Omental fat pad (tissue), 4 donors: ENCODE data around the gene PTX4. TPM values are rescaled to one million over a fixed set of nuclear protein-coding genes. Genes with fewer than 3 reads are reported as not detected.

ENCODE experiments used
- ATAC-seq: fragments of 150-250 bp; one replicate; pipeline ENCODE4 v1.9.1; 2016; ENCODE audit warnings: mild to moderate bottlenecking, moderate library complexity; ENCODE audit not compliant: low FRiP score
- DNase-seq: peaks from one replicate; pipeline ENCODE4 v3.0.0-alpha.2; 2019; ENCODE audit warnings: low spot score
- CTCF ChIP-seq, 3 donors: fragments of 450-650 bp; IDR thresholded peaks; one replicate each; pipeline ENCODE4 v1.5.1; 2016 to 2017; ENCODE audit warnings: antibody characterized with exemption in 3 of 3, mild to moderate bottlenecking in 3 of 3, moderate library complexity in 2 of 3
- total RNA-seq, 4 donors: library from RNA; depleted of rRNA; stranded (reverse); fragments of >200 nt; gene quantifications; one replicate each; pipeline ENCODE4 v1.1.0, GENCODE V29; 2016

The PTX4 gene
- total RNA-seq, 4 donors from 2014 or later = not detected

GRCh38 chr16:1436731-1437355 is 51.9 kb downstream of the PTX4 start:
- ATAC-seq (no peak), DNase-seq (no peak)
- no peak for TF ChIP-seq CTCF (IDR thresholded peaks at IDR 0.05)

GRCh38 chr16:1435921-1436697 is 52.6 kb downstream of the PTX4 start:
- no peak for TF ChIP-seq CTCF (IDR thresholded peaks at IDR 0.05)
- ATAC-seq (no peak), DNase-seq (no peak)

Other genes starting within 250 kb of the PTX4 start
- 10 to 100 TPM; 20.8 to 86.2 (median 31.4) TPM for gene TPSAB1, start 248.2 kb downstream of the PTX4 start, total RNA-seq
- gene TPSD1, start 232.9 kb downstream of the PTX4 start, total RNA-seq = 1 to 10 TPM in 1 of 4 donors, not detected in 3; 1.2 TPM
- gene UBE2I, start 179.3 kb downstream of the PTX4 start, total RNA-seq = 10 to 100 TPM; 50.9 to 94.9 (median 72.5) TPM
- 10 to 100 TPM in 1 of 4 donors, 1 to 10 TPM in 3; 1.5 to 14.2 (median 1.9) TPM for gene BAIAP3, start 155.3 kb downstream of the PTX4 start, total RNA-seq
- 10 to 100 TPM; 42.4 to 78.5 (median 61.9) TPM for gene TSR3, start 137.1 kb downstream of the PTX4 start, total RNA-seq
- 10 to 100 TPM; 48.3 to 77.1 (median 65.8) TPM for gene GNPTG, start 137.0 kb downstream of the PTX4 start, total RNA-seq
- 10 to 100 TPM in 3 of 4 donors, 1 to 10 TPM in 1; 8.6 to 36.9 (median 14.2) TPM for gene UNKL, start 74.2 kb downstream of the PTX4 start, total RNA-seq
- 10 to 100 TPM; 11.9 to 24.1 (median 14.4) TPM for gene UQCC4, start 68.2 kb downstream of the PTX4 start, total RNA-seq
- gene PERCC1, start 57.9 kb downstream of the PTX4 start, total RNA-seq = 1 to 10 TPM in 1 of 4 donors, not detected in 3; 1.9 TPM
- gene CCDC154, start 44.4 kb downstream of the PTX4 start, total RNA-seq = 1 to 10 TPM in 1 of 4 donors, under 1 TPM in 3; 0.19 to 5.7 (median 0.37) TPM
- gene CLCN7, start 13.9 kb downstream of the PTX4 start, total RNA-seq = 10 to 100 TPM; 42.6 to 62.3 (median 52.2) TPM
- gene TELO2, start 4.4 kb upstream of the PTX4 start, total RNA-seq = 10 to 100 TPM; 12.7 to 38.5 (median 22.2) TPM
- 100 to 1,000 TPM in 1 of 4 donors, 10 to 100 TPM in 3; 21.4 to 141 (median 41.7) TPM for gene TMEM204, start 44.7 kb upstream of the PTX4 start, total RNA-seq
- 10 to 100 TPM; 13.6 to 21.0 (median 19.6) TPM for gene IFT140, start 123.1 kb upstream of the PTX4 start, total RNA-seq
- gene CRAMP1, start 123.4 kb upstream of the PTX4 start, total RNA-seq = 10 to 100 TPM in 2 of 4 donors, 1 to 10 TPM in 2; 7.6 to 11.7 (median 9.8) TPM
- 10 to 100 TPM; 22.7 to 28.5 (median 23.8) TPM for gene JPT2, start 189.3 kb upstream of the PTX4 start, total RNA-seq
- 10 to 100 TPM; 27.3 to 73.3 (median 51.6) TPM for gene MAPK8IP3, start 217.3 kb upstream of the PTX4 start, total RNA-seq